CD8-positive, alpha-beta memory T cell (primary cell): ENCODE data around the gene RPGRIP1L. TPM values are rescaled to one million over a fixed set of nuclear protein-coding genes. Genes with fewer than 3 reads are reported as not detected.

ENCODE experiments used
- CTCF ChIA-PET: fragments of 350-600 bp; sonication (Branson Sonifier 250); formaldehyde crosslinking; loops from one replicate; lab custom pipeline; 2021; ENCODE audit warnings: antibody characterized with exemption; lab: Charles Lee
- POLR2A ChIA-PET: fragments of 350-600 bp; sonication (Branson Sonifier 250); formaldehyde crosslinking; loops from one replicate; lab custom pipeline; 2021; ENCODE audit warnings: antibody characterized with exemption; lab: Charles Lee
- DNase-seq, 5 donors: peaks; one replicate each; pipeline versions ENCODE4 v3.0.0 to v3.0.0-alpha.2; 2020 to 2022; ENCODE audit warnings: mixed read lengths in 1 of 5
- H3K27ac ChIP-seq: one replicate; pipeline ENCODE4 v1.7.0; 2013; ENCODE audit warnings: low read depth, mild to moderate bottlenecking, low read length, moderate library complexity
- H3K27me3 ChIP-seq: 2 replicates; pipeline ENCODE4 v1.7.0; 2013; ENCODE audit warnings: low read length, mild to moderate bottlenecking; ENCODE audit not compliant: insufficient read depth, poor library complexity, severe bottlenecking
- H3K36me3 ChIP-seq: 2 replicates; pipeline ENCODE4 v1.7.0; 2013; ENCODE audit warnings: mild to moderate bottlenecking, low read length, moderate library complexity; ENCODE audit not compliant: insufficient read depth
- H3K4me1 ChIP-seq: 2 replicates; pipeline ENCODE4 v1.7.0; 2013; ENCODE audit warnings: mild to moderate bottlenecking, low read length, moderate library complexity; ENCODE audit not compliant: insufficient read depth
- H3K4me3 ChIP-seq: 2 replicates; pipeline ENCODE4 v1.7.0; 2013; ENCODE audit warnings: mild to moderate bottlenecking, low read length
- H3K9me3 ChIP-seq: 2 replicates; pipeline ENCODE4 v1.7.0; 2013; ENCODE audit warnings: mild to moderate bottlenecking, low read length
- H3K27ac Mint-ChIP-seq, 8 donors: one replicate each; pipeline ENCODE4 v1.8.0; 2020 to 2021; ENCODE audit warnings: mixed read lengths in 8 of 8, mild to moderate bottlenecking in 6 of 8, inconsistent platforms in 3 of 8, moderate library complexity in 3 of 8
- H3K27me3 Mint-ChIP-seq, 2 donors: one replicate each; pipeline ENCODE4 v1.8.0; 2020 to 2021; ENCODE audit warnings: mixed read lengths in 2 of 2, mild to moderate bottlenecking in 1 of 2, moderate library complexity in 1 of 2
- H3K36me3 Mint-ChIP-seq, 3 donors: one replicate each; pipeline ENCODE4 v1.8.0; 2020 to 2021; ENCODE audit warnings: mixed read lengths in 3 of 3, inconsistent platforms in 1 of 3, mild to moderate bottlenecking in 1 of 3
- H3K4me1 Mint-ChIP-seq, 3 donors: one replicate each; pipeline ENCODE4 v1.8.0; 2020 to 2021; ENCODE audit warnings: mixed read lengths in 3 of 3, inconsistent platforms in 1 of 3, mild to moderate bottlenecking in 1 of 3
- H3K4me3 Mint-ChIP-seq, 7 donors: one replicate each; pipeline ENCODE4 v1.8.0; 2020 to 2021; ENCODE audit warnings: mixed read lengths in 7 of 7, mild to moderate bottlenecking in 6 of 7, moderate library complexity in 4 of 7, inconsistent platforms in 2 of 7
- H3K9me3 Mint-ChIP-seq, 5 donors: one replicate each; pipeline ENCODE4 v1.8.0; 2020 to 2022; ENCODE audit warnings: mixed read lengths in 5 of 5, mild to moderate bottlenecking in 3 of 5, moderate library complexity in 2 of 5, inconsistent platforms in 1 of 5
- polyA plus RNA-seq: library from polyadenylated mRNA; unstranded; fragments of 300-500 nt; fragmentation: Illumina TruSeq; gene quantifications from one replicate; pipeline ENCODE4 v1.2.3, GENCODE V29; 2021
- total RNA-seq, 2 experiments: library from RNA; stranded (reverse); gene quantifications; one replicate each; pipeline ENCODE4 v1.2.3, GENCODE V29; 2021

Gene RPGRIP1L
- total and polyA plus RNA-seq, 3 experiments from 2014 or later: 3.0 to 9.8 (median 9.6) TPM

DNA sequence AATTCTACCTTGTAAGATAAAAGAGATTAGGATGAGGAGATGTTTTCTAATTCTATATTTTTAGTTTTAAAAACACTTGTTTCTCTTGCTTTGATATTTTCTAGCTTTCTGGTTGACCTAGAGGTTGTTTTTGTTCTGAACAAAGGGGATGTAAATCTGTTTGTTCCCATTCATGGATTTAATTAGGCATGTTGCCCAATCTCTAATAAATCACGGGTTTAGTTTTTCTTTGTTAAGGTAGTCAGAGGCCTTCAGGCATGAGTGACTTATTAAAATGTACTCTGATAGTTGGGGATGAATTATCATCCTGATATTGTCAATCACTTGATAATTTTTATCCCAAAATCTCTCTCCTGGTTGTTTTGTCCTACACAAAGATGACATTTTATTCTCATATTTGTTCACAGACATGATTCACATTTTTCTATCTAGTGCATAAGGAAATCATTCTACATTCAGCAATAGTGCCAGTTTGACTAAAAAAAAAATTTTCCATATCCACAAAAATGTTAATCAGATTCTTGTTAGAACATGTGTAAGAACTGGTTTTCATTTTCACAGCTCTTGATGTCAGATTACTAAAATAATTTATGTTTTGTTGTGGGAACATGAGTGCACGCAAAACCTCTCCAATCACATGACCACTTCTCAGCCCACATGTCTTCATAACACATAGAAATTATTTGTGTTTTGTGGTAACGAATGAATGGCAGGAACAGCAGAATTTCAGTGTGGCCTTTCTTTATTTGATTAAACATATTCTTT, 105.0 kb downstream of the RPGRIP1L start:
- Histone ChIP-seq H3K27me3 (no peaks in the 10 kb centered on the region), H3K9me3 (no peaks in the 10 kb centered on the region), H3K4me1 (no peaks in the 10 kb centered on the region), H3K27ac (no peak overlapping the region), H3K36me3 (no peaks in the 10 kb centered on the region), H3K4me3 (no peak overlapping the region)
- Mint-ChIP-seq H3K36me3 (peaks cover 0 to 26% (median 1%) of the 10 kb centered on the region in 3 donors), H3K27me3 (peaks cover 3 to 6% of the 10 kb centered on the region in 2 donors), H3K4me1 (no peaks in the 10 kb centered on the region), H3K27ac (no peak overlapping the region), H3K4me3 (no peak overlapping the region), H3K9me3 (peaks cover 0 to 7% (median 0%) of the 10 kb centered on the region in 5 donors)
- POLR2A ChIA-PET: no interaction called here
- CTCF ChIA-PET: no interaction called here
- DNase-seq: no peak

- no peak overlapping the region for H3K27ac Mint-ChIP-seq
- no peaks in the 10 kb centered on the region for H3K9me3 ChIP-seq
- H3K27ac ChIP-seq: no peak overlapping the region
- no peak for DNase-seq
- peaks cover 0 to 26% (median 1%) of the 10 kb centered on the region in 3 donors for H3K36me3 Mint-ChIP-seq
- H3K27me3 Mint-ChIP-seq: peaks cover 3 to 6% of the 10 kb centered on the region in 2 donors
- POLR2A ChIA-PET: no interaction called here
- no peak overlapping the region for H3K4me3 ChIP-seq
- no peaks in the 10 kb centered on the region for H3K4me1 Mint-ChIP-seq
- CTCF ChIA-PET: no interaction called here
- no peak overlapping the region for H3K4me3 Mint-ChIP-seq
- H3K27me3 ChIP-seq: no peaks in the 10 kb centered on the region
- peaks cover 0 to 7% (median 0%) of the 10 kb centered on the region in 5 donors for H3K9me3 Mint-ChIP-seq
- no peaks in the 10 kb centered on the region for H3K4me1 ChIP-seq
- no peaks in the 10 kb centered on the region for H3K36me3 ChIP-seq
Observed at GRCh38 chr16:53597776-53598175, 105.9 kb downstream of the RPGRIP1L start.

GRCh38 chr16:53588081-53588648, 115.5 kb downstream of the RPGRIP1L start:
- no peak for DNase-seq
- Mint-ChIP-seq H3K27me3 (peaks cover 0 to 10% of the 10 kb centered on the region in 2 donors), H3K9me3 (peaks cover 0 to 8% (median 4%) of the 10 kb centered on the region in 5 donors), H3K4me3 (no peak overlapping the region), H3K27ac (no peak overlapping the region), H3K4me1 (no peaks in the 10 kb centered on the region), H3K36me3 (peaks cover 0 to 9% (median 2%) of the 10 kb centered on the region in 3 donors)
- Histone ChIP-seq H3K27me3 (no peaks in the 10 kb centered on the region), H3K9me3 (no peaks in the 10 kb centered on the region), H3K27ac (no peak overlapping the region), H3K36me3 (no peaks in the 10 kb centered on the region), H3K4me1 (no peaks in the 10 kb centered on the region), H3K4me3 (no peak overlapping the region)
- CTCF ChIA-PET: no interaction called here
- POLR2A ChIA-PET: no interaction called here

- Histone ChIP-seq H3K4me1 (no peaks in the 10 kb centered on the region), H3K4me3 (no peak overlapping the region), H3K27ac (no peak overlapping the region), H3K36me3 (no peaks in the 10 kb centered on the region), H3K27me3 (no peaks in the 10 kb centered on the region), H3K9me3 (no peaks in the 10 kb centered on the region)
- no peak overlapping the region for H3K27ac Mint-ChIP-seq
- peaks cover 0 to under 1% of the 10 kb centered on the region in 2 donors for H3K27me3 Mint-ChIP-seq
- POLR2A ChIA-PET: no interaction called here
- no peaks in the 10 kb centered on the region for H3K36me3 Mint-ChIP-seq
- no peak for DNase-seq
- no peaks in the 10 kb centered on the region for H3K4me1 Mint-ChIP-seq
- no peak overlapping the region for H3K4me3 Mint-ChIP-seq
- CTCF ChIA-PET: no interaction called here
- H3K9me3 Mint-ChIP-seq: no peaks in the 10 kb centered on the region
Observed at GRCh38 chr16:53583401-53583800, 120.3 kb downstream of the RPGRIP1L start.

GRCh38 chr16:53581784-53582183, 121.9 kb downstream of the RPGRIP1L start:
- POLR2A ChIA-PET: no interaction called here
- no peaks in the 10 kb centered on the region for H3K27me3 Mint-ChIP-seq
- CTCF ChIA-PET: no interaction called here
- H3K4me3 Mint-ChIP-seq: no peak overlapping the region
- no peak overlapping the region for H3K4me3 ChIP-seq
- H3K4me1 Mint-ChIP-seq: no peaks in the 10 kb centered on the region
- no peak for DNase-seq
- no peaks in the 10 kb centered on the region for H3K4me1 ChIP-seq
- H3K36me3 Mint-ChIP-seq: no peaks in the 10 kb centered on the region
- H3K9me3 ChIP-seq: no peaks in the 10 kb centered on the region
- H3K27ac ChIP-seq: no peak overlapping the region
- no peaks in the 10 kb centered on the region for H3K9me3 Mint-ChIP-seq
- H3K27ac Mint-ChIP-seq: no peak overlapping the region
- no peaks in the 10 kb centered on the region for H3K27me3 ChIP-seq
- H3K36me3 ChIP-seq: no peaks in the 10 kb centered on the region

DNA sequence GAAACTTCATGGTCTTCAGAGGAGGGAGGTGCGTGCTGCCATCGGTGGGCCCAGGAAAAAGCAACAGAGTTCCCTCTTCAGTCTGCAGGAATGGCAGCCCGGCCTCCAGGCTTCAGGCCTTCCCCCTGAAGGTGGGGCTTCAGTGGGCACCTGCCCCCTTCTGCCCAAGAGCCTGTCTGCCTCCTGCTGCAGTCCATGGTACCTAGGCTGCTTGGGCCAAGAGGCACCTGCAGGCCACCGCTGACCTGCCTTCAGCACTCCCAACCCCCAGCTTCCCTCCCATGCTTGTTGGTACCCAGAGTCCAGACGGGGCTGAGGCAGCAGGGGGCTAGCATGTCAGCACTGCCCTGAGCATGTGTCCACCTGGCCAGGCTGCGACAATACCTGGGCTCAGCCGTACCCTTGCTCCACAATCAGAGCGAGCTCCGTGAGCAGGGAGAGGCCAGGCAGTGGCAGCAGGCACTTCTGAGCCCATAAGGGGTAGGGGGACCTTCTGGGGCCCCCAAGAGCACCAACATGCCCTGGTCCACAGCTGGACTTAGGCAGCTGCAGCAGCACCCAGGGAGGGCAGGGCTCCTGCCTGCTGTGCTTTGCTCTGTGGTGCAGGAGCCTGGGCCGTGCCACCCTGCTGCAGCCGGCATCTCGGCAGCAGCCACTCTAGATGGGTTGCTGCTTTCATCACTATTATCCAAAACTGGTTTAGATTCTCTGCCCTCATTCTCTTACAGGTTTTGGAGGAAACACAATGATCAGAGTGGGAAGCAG, 123.4 kb downstream of the RPGRIP1L start:
- Histone ChIP-seq H3K4me3 (no peak overlapping the region), H3K4me1 (no peaks in the 10 kb centered on the region), H3K9me3 (no peaks in the 10 kb centered on the region), H3K36me3 (no peaks in the 10 kb centered on the region), H3K27ac (no peak overlapping the region), H3K27me3 (no peaks in the 10 kb centered on the region)
- H3K27me3 Mint-ChIP-seq: peaks cover 0 to 1% of the 10 kb centered on the region in 2 donors
- DNase-seq: no peak
- no peak overlapping the region for H3K27ac Mint-ChIP-seq
- POLR2A ChIA-PET: no interaction called here
- CTCF ChIA-PET: no interaction called here
- no peaks in the 10 kb centered on the region for H3K9me3 Mint-ChIP-seq
- H3K36me3 Mint-ChIP-seq: no peaks in the 10 kb centered on the region
- H3K4me1 Mint-ChIP-seq: no peaks in the 10 kb centered on the region
- H3K4me3 Mint-ChIP-seq: no peak overlapping the region

DNA sequence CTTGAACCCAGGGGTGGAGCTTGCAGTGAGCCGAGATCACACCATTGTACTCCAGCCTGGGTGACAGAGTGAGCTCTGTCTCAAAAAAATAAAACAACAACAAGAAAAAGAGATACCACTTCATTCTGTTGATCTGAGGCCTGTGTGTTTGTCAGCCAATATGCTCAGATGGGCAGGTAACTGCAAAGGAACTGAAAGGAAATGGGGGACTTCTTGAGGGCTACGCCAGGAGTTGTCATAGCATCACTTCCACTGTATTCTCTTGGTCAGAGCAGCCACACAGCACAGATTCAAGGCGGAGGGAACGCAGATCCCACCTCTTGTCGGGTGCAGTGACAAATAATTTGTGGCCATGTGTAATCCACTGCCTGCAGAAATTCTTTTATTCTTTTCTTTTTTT, 126.8 kb downstream of the RPGRIP1L start:
- no peaks in the 10 kb centered on the region for H3K9me3 ChIP-seq
- H3K27me3 Mint-ChIP-seq: peaks cover 0 to 1% of the 10 kb centered on the region in 2 donors
- POLR2A ChIA-PET: no interaction called here
- H3K4me3 ChIP-seq: no peak overlapping the region
- H3K9me3 Mint-ChIP-seq: peaks cover 8 to 18% (median 14%) of the 10 kb centered on the region in 5 donors
- CTCF ChIA-PET: no interaction called here
- no peak overlapping the region for H3K27ac Mint-ChIP-seq
- no peak overlapping the region for H3K27ac ChIP-seq
- peaks cover 0 to 15% (median 3%) of the 10 kb centered on the region in 3 donors for H3K36me3 Mint-ChIP-seq
- no peak overlapping the region for H3K4me3 Mint-ChIP-seq
- H3K27me3 ChIP-seq: no peaks in the 10 kb centered on the region
- no peaks in the 10 kb centered on the region for H3K36me3 ChIP-seq
- H3K4me1 Mint-ChIP-seq: no peaks in the 10 kb centered on the region
- DNase-seq: no peak
- no peaks in the 10 kb centered on the region for H3K4me1 ChIP-seq

DNA sequence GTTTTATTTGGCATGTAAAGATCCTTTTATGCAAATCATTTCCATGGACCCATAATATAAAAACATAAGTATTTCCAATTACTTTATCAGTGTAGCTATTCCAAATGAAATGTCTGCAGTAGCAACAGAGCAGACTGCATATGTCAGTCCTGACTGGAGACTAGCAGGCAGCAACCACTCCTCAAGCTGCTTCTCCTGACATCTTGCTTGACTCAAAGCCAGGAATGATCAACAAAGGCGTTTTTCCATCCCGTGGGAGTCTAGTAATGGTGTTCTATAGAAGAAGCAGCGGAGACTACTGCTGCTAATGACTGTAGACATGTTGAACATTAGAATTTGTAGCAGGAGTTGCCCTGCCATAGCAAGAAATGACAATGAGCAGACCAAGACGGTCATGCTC, 127.4 kb downstream of the RPGRIP1L start:
- Mint-ChIP-seq H3K4me3 (no peak overlapping the region), H3K27me3 (peaks cover 0 to 1% of the 10 kb centered on the region in 2 donors), H3K4me1 (no peaks in the 10 kb centered on the region), H3K36me3 (peaks cover 0 to 22% (median 3%) of the 10 kb centered on the region in 3 donors), H3K9me3 (peaks cover 14 to 25% (median 21%) of the 10 kb centered on the region in 5 donors), H3K27ac (no peak overlapping the region)
- no peak overlapping the region for H3K27ac ChIP-seq
- ChIA-PET POLR2A (no interaction called here), CTCF (no interaction called here)
- no peak overlapping the region for H3K4me3 ChIP-seq
- H3K36me3 ChIP-seq: no peaks in the 10 kb centered on the region
- H3K9me3 ChIP-seq: no peaks in the 10 kb centered on the region
- H3K4me1 ChIP-seq: no peaks in the 10 kb centered on the region
- no peaks in the 10 kb centered on the region for H3K27me3 ChIP-seq
- no peak for DNase-seq
